Suppressor macrophage (primary cell): ENCODE measurements around the gene PRXL2B.
"Not testable (repeated sequence)": the region's sequence is repeated elsewhere in the genome, so short reads cannot be mapped to it uniquely, and the experiment has no call there.

Experiments used
- DNase-seq, 4 experiments: peaks; one replicate each; pipeline ENCODE4 v3.0.0-alpha.2; 2020 to 2022

Gene PRXL2B

GRCh38 chr1:2564006-2564814, 22.4 kb upstream of the PRXL2B start:
- no peak for DNase-seq

GRCh38 chr1:2564815-2565374, 21.7 kb upstream of the PRXL2B start:
- DNase-seq: peak in 1 of 4 experiments; percentile 5

GRCh38 chr1:2566101-2567045, 20.2 kb upstream of the PRXL2B start:
- peak in 1 of 4 experiments; percentile 34 for DNase-seq

- DNase-seq: peak in 1 of 4 experiments; percentile 20
These were observed 19.4 kb upstream of the PRXL2B start for GRCh38 chr1:2567083-2567679.

GRCh38 chr1:2568187-2568816, 18.3 kb upstream of the PRXL2B start:
- DNase-seq: not testable (repeated sequence)

GRCh38 chr1:2569060-2569459, 17.5 kb upstream of the PRXL2B start:
- DNase-seq: peak in 1 of 4 experiments; percentile 8

GRCh38 chr1:2569703-2570102, 16.9 kb upstream of the PRXL2B start:
- DNase-seq: not testable (repeated sequence)

- peak in 3 of 4 experiments; percentile 59 to 75 (median 62) for DNase-seq
These were observed 16.2 kb upstream of the PRXL2B start for GRCh38 chr1:2570332-2570731.

- no peak for DNase-seq
These were observed 15.2 kb upstream of the PRXL2B start for GRCh38 chr1:2571348-2571747.

- DNase-seq: peak in 3 of 4 experiments; percentile 12 to 51 (median 27)
These were observed 13.2 kb upstream of the PRXL2B start for GRCh38 chr1:2573250-2573920.

GRCh38 chr1:2574350-2574749, 12.2 kb upstream of the PRXL2B start:
- no peak for DNase-seq

GRCh38 chr1:2575801-2576663, 10.5 kb upstream of the PRXL2B start:
- peak in 3 of 4 experiments; percentile 36 to 66 (median 59) for DNase-seq

- peak in 1 of 4 experiments; percentile 63 for DNase-seq
These were observed 9.0 kb upstream of the PRXL2B start for GRCh38 chr1:2577565-2578075.

GRCh38 chr1:2578758-2579118, 7.8 kb upstream of the PRXL2B start:
- DNase-seq: no peak

GRCh38 chr1:2580691-2581090, 5.9 kb upstream of the PRXL2B start:
- DNase-seq: peak in 1 of 4 experiments; percentile 7

- peak; percentile 71 to 89 (median 86) for DNase-seq
These were observed 4.2 kb upstream of the PRXL2B start for GRCh38 chr1:2582391-2582790.

- peak in 3 of 4 experiments; percentile 48 to 57 (median 52) for DNase-seq
These were observed 3.2 kb upstream of the PRXL2B start for GRCh38 chr1:2583331-2583791.

GRCh38 chr1:2583871-2584351, 2.7 kb upstream of the PRXL2B start:
- DNase-seq: peak in 3 of 4 experiments; percentile 27 to 56 (median 50)

GRCh38 chr1:2584686-2585317, 1.8 kb upstream of the PRXL2B start:
- DNase-seq: no peak
